ENCODE results near the gene JAKMIP3.

The JAKMIP3 gene

DNA sequence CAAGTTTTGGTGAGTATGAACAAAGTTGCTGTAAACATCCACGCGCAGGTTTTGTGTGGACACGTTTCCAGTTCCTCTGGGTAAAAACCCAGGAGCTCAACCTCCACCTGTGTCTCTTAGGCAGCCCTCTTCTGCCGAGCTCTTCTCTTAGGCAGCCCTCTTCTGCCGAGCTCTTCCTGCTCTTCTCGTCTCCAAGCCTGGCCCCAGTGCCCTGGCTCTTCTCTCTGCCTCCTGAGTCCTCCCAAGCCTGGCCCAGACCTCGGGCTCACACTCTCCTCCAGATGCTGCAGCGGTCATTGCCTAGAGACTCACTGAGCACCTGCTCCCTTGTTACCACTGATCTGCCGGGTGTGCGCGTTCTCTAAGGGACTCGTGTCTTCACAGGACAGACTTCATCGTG is 45.3 kb upstream of the JAKMIP3 start:
- H3K4me2 ChIP-seq (ENCODE audit: low read length): no peak overlapping the region
- TF ChIP-seq, protein P1, sequence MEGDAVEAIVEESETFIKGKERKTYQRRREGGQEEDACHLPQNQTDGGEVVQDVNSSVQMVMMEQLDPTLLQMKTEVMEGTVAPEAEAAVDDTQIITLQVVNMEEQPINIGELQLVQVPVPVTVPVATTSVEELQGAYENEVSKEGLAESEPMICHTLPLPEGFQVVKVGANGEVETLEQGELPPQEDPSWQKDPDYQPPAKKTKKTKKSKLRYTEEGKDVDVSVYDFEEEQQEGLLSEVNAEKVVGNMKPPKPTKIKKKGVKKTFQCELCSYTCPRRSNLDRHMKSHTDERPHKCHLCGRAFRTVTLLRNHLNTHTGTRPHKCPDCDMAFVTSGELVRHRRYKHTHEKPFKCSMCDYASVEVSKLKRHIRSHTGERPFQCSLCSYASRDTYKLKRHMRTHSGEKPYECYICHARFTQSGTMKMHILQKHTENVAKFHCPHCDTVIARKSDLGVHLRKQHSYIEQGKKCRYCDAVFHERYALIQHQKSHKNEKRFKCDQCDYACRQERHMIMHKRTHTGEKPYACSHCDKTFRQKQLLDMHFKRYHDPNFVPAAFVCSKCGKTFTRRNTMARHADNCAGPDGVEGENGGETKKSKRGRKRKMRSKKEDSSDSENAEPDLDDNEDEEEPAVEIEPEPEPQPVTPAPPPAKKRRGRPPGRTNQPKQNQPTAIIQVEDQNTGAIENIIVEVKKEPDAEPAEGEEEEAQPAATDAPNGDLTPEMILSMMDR (IDR thresholded peaks at IDR 0.05; ENCODE audit: low read depth, low read length): no peak
- TF ChIP-seq EZH2phosphoT487 (IDR thresholded peaks at IDR 0.05; ENCODE audit: low read depth): no peak
- H3K36me3 ChIP-seq (replicated peaks; ENCODE audit: low read depth, low read length): no peaks in the 10 kb centered on the region
- no peaks in the 10 kb centered on the region for H3K9me3 ChIP-seq (ENCODE audit: insufficient read depth, low read length)
- H3K4me1 ChIP-seq (ENCODE audit: low read length): no peaks in the 10 kb centered on the region
- H4K20me1 ChIP-seq (ENCODE audit: insufficient read depth, low read length): no peaks in the 10 kb centered on the region
- H3K27me3 ChIP-seq (ENCODE audit: low read depth, low read length): no peaks in the 10 kb centered on the region
- H3K9ac ChIP-seq (ENCODE audit: low read length): no peak overlapping the region
- H3K27ac ChIP-seq (ENCODE audit: low read length): no peak overlapping the region
- no peak overlapping the region for H3K4me3 ChIP-seq (ENCODE audit: low read length)
- no peak overlapping the region for H2AFZ ChIP-seq (ENCODE audit: low read depth, low read length)
- no peaks in the 10 kb centered on the region for H3K79me2 ChIP-seq (ENCODE audit: low read length)

DNA sequence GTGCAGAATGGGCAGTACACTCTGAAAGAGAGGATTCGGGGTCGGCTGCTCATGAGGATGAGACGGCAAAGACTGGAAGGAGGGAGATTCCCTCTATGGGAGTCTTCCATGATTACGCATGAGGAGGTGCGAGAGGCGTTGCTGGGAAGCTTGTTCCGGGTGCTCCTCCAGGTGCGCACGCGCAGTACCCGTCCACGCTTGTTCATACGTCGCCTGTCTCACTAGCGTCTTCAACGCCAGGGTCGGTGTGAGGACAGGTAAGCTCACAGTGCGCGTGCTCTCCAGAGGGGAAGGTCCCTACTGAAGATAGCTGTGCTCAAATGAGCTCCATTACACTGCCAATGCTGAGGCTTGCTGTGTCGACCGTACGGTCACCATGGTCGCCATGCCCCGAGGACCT is 44.7 kb upstream of the JAKMIP3 start:
- no peaks in the 10 kb centered on the region for H3K4me1 ChIP-seq (ENCODE audit: low read length)
- no peak overlapping the region for H3K9ac ChIP-seq (ENCODE audit: low read length)
- H3K79me2 ChIP-seq (ENCODE audit: low read length): no peaks in the 10 kb centered on the region
- H2AFZ ChIP-seq (ENCODE audit: low read depth, low read length): no peak overlapping the region
- H4K20me1 ChIP-seq (ENCODE audit: insufficient read depth, low read length): no peaks in the 10 kb centered on the region
- H3K9me3 ChIP-seq (ENCODE audit: insufficient read depth, low read length): no peaks in the 10 kb centered on the region
- H3K36me3 ChIP-seq (replicated peaks; ENCODE audit: low read depth, low read length): no peaks in the 10 kb centered on the region
- H3K27ac ChIP-seq (ENCODE audit: low read length): no peak overlapping the region
- H3K4me3 ChIP-seq (ENCODE audit: low read length): no peak overlapping the region
- no peak for TF ChIP-seq EZH2phosphoT487 (IDR thresholded peaks at IDR 0.05; ENCODE audit: low read depth)
- H3K27me3 ChIP-seq (ENCODE audit: low read depth, low read length): no peaks in the 10 kb centered on the region
- H3K4me2 ChIP-seq (ENCODE audit: low read length): no peak overlapping the region

DNA sequence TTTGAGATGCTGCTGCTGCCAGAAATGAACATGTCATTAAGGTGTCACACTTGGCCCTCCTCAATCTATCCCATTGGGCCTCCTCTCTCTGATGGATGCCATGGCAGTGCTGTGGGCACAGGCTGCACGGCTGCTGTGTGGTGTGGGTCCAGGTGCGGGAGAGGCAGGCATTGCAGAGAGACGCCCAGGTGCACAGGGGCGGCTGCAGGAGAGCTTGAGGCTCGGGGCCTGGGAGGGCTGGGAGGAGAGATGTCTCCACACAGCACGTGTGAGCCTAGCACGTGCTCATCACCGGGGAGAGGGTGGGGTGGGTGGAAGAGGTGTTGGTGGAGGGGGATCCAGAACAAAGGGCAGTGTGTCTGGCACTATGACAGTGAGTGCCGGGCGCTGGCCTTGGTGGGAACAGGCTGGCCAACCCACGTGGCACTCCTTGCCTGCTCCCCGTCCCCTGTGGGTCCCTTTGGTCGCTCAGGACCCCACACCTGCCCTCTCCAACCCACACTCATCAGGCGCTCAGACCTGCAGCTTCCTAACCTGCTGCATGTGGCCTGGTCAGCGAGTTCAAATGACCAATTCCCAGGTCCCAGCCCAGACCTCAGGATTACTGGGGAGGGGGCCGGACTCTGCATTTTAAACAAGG is 44.1 kb upstream of the JAKMIP3 start:
- TF ChIP-seq, protein P1 (IDR thresholded peaks at IDR 0.05; ENCODE audit: low read depth, low read length): no peak
- no peak for TF ChIP-seq EZH2phosphoT487 (IDR thresholded peaks at IDR 0.05; ENCODE audit: low read depth)
- no peaks in the 10 kb centered on the region for H3K27me3 ChIP-seq (ENCODE audit: low read depth, low read length)
- H3K9me3 ChIP-seq (ENCODE audit: insufficient read depth, low read length): no peaks in the 10 kb centered on the region
- no peaks in the 10 kb centered on the region for H3K36me3 ChIP-seq (replicated peaks; ENCODE audit: low read depth, low read length)
- H2AFZ ChIP-seq (ENCODE audit: low read depth, low read length): no peak overlapping the region
- no peaks in the 10 kb centered on the region for H4K20me1 ChIP-seq (ENCODE audit: insufficient read depth, low read length)
- H3K27ac ChIP-seq (ENCODE audit: low read length): no peak overlapping the region
- no peaks in the 10 kb centered on the region for H3K79me2 ChIP-seq (ENCODE audit: low read length)
- H3K4me3 ChIP-seq (ENCODE audit: low read length): no peak overlapping the region
- no peak overlapping the region for H3K4me2 ChIP-seq (ENCODE audit: low read length)
- no peaks in the 10 kb centered on the region for H3K4me1 ChIP-seq (ENCODE audit: low read length)
- no peak overlapping the region for H3K9ac ChIP-seq (ENCODE audit: low read length)

DNA sequence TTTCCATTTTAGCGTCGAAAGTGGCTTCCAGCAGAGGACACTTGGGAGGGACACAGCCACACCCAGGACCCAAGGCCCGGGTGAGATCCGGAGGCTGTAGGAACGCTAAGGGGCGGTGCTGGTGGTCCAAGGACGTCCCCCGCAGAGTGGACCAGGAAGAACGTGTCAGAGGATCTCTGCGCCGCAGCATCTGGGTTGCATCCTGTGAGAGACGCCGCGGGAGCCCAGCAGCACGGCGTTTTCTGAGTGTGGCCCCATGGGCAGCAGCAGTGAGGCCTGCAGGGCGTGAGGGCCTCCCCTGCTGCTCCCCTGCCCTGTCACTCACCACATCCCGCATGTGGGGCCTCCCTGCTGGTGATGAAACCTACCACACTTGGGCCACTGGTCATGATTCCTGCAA is 43.5 kb upstream of the JAKMIP3 start:
- H2AFZ ChIP-seq (ENCODE audit: low read depth, low read length): no peak overlapping the region
- H3K36me3 ChIP-seq (replicated peaks; ENCODE audit: low read depth, low read length): no peaks in the 10 kb centered on the region
- no peaks in the 10 kb centered on the region for H3K27me3 ChIP-seq (ENCODE audit: low read depth, low read length)
- no peaks in the 10 kb centered on the region for H3K79me2 ChIP-seq (ENCODE audit: low read length)
- H3K4me3 ChIP-seq (ENCODE audit: low read length): no peak overlapping the region
- H3K27ac ChIP-seq (ENCODE audit: low read length): no peak overlapping the region
- H3K9me3 ChIP-seq (ENCODE audit: insufficient read depth, low read length): no peaks in the 10 kb centered on the region
- TF ChIP-seq EZH2phosphoT487 (IDR thresholded peaks at IDR 0.05; ENCODE audit: low read depth): no peak
- TF ChIP-seq, protein P1 (IDR thresholded peaks at IDR 0.05; ENCODE audit: low read depth, low read length): no peak
- no peak overlapping the region for H3K9ac ChIP-seq (ENCODE audit: low read length)
- H3K4me1 ChIP-seq (ENCODE audit: low read length): no peaks in the 10 kb centered on the region
- no peak overlapping the region for H3K4me2 ChIP-seq (ENCODE audit: low read length)
- H4K20me1 ChIP-seq (ENCODE audit: insufficient read depth, low read length): no peaks in the 10 kb centered on the region
